GM20431 (cell line): Measurements from ENCODE around the gene MINK1.

ENCODE experiments used
- in situ Hi-C: fragments of 300-500 bp; cut with MseI, MboI; formaldehyde crosslinking; loops from one replicate; pipeline ENCODE4 v1.15.0; 2020; ENCODE audit warnings: low sequenced_read_pairs; ENCODE audit not compliant: unreplicated experiment

MINK1 gene

DNA sequence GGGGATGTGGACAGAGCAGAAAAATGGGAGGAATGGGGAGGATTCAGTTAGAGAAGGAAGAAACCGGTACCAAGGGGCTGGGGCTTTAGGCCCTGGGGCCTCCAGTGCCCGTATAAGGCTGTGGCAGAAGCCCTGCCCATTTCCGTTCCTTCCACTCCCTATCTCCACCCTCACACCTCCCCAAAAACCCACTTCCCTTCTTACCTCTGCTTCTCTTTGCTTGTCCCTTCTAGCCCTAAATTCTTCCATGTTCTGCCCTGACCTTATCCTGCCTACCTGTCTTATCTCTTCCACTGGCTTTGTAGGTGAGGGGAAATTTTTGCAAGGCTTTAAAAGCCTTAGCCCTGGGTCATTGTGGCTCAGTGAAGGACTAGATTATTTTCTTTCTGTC is 111.0 kb downstream of the MINK1 start:
- in situ Hi-C loops = no loop called here

DNA sequence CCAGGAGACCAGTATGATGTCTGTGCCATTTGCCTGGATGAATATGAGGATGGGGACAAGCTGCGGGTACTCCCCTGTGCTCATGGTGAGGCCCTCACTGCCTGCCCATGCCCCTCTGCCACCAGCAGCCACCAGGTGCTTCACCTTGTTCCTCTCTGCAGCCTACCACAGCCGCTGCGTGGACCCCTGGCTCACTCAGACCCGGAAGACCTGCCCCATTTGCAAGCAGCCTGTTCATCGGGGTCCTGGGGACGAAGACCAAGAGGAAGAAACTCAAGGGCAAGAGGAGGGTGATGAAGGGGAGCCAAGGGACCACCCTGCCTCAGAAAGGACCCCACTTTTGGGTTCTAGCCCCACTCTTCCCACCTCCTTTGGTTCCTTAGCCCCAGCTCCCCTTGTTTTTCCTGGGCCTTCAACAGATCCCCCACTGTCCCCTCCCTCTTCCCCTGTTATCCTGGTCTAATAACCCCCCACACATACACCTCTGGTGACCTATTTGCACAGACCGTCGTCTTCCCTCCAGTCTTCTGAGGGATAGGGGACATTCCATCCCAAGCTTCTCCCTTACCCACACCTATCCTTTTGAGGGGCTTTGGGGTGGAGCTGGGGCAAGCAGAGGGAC is 111.5 kb downstream of the MINK1 start:
- in situ Hi-C loops = no loop called here

DNA sequence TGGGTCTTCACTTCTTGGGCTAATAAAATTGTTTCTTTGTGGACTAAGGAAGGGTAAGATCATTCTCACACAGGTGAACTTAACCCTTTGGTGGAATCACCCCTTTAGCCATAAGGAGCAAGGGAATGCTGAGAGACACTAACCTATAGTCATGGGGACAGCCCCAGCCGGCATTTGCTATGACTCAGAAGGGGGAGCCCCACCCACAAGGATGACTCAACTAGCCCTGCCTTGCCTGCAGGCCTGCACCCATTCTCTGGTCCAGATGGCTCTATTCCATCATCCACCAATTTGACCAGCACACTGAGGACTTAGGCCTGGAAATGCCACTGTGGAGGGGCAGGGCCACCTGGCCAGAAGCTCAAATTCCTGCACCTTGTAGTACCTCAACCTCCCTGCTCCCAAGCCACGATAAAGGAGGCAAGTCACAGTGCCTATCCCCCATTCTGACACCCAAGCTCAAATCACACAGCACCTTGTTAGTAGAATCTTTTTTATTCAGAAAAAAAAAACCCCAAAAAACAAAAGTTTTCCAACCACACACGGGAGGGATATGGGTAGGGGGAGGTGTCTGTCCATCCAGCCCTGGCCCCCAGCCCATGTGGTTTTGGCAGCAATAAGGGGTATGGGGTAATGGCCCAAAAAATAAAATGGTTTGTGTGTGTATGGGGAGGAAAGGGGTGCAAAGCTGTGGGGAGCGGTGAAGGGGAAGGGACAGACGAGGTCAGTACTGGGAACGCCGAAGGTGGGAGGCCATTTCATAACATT is 112.2 kb downstream of the MINK1 start:
- in situ Hi-C loops = no loop called here

- in situ Hi-C loops = no loop called here
These were observed 112.8 kb downstream of the MINK1 start for GRCh38 chr17:4945944-4946280.

DNA sequence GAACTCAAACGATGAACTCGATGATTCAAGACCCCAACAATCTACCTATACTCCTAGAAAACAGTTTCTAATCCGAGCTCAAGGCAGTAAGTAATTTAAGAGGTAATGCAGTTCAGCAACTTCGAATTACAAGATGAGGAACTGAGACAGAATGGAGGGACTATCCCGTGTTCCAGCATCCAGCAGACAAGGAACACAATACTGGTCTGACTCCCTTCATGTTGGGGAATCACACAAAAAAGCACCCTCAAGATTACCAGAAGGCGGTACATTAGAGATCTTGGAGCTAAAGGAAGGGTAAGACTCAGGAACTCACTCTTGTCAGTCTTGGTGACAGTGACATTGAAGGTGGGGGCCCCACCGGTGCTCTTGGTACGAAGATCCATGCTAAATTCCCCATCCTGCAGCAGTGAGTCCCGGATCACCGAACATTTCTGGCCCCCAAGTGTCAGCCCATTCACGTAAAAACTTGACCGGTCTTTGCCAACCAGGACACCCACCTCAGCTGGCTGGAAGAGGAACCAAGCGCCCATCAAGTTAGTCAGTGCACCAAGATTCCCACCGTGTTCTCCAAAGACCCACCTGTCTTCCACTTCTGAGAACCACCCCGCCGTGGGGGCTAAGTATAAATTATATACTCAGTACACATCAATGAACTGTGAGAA is 113.3 kb downstream of the MINK1 start:
- in situ Hi-C loops = no loop called here

- in situ Hi-C loops = no loop called here
These were observed 113.9 kb downstream of the MINK1 start for GRCh38 chr17:4947010-4947410.
